Measurements from ENCODE around the gene SDK1.

Gene SDK1

GRCh38 chr7:3968234-3968633 is 667.2 kb downstream of the SDK1 start:
- Histone ChIP-seq H3K79me1 (replicated peaks; ENCODE audit: low read length, poor library complexity, severe bottlenecking) (no peaks in the 10 kb centered on the region), H4K91ac (ENCODE audit: low read length) (no peak overlapping the region), H2BK15ac (ENCODE audit: low read depth, poor library complexity, severe bottlenecking) (no peak overlapping the region), H2AK5ac (ENCODE audit: low read length, severe bottlenecking) (no peak overlapping the region), H3K27me3 (ENCODE audit: control insufficient read depth in 1 of 2, insufficient read depth in 1 of 2, low read length in 2 of 2) (no peaks in the 10 kb centered on the region), H3K4me3 (ENCODE audit: insufficient read depth in 1 of 2, low read depth in 1 of 2, low read length in 2 of 2) (no peak overlapping the region), H4K8ac (ENCODE audit: low read length) (no peak overlapping the region), H3K27ac (ENCODE audit: low read length, poor library complexity, severe bottlenecking) (no peak overlapping the region), H3K23ac (ENCODE audit: low read length in 2 of 2) (no peak overlapping the region), H3K4ac (ENCODE audit: low read depth in 1 of 2, low read length in 2 of 2) (no peak overlapping the region), H2BK120ac (ENCODE audit: low read depth, low read length) (no peak overlapping the region), H2BK5ac (ENCODE audit: low read depth, low read length, poor library complexity, severe bottlenecking) (no peak overlapping the region), H3K4me2 (ENCODE audit: low read length, poor library complexity, severe bottlenecking) (no peak overlapping the region), H2AFZ (ENCODE audit: low read depth, low read length) (no peak overlapping the region), H3K4me1 (ENCODE audit: control insufficient read depth, insufficient read depth, low read depth, low read length) (no peaks in the 10 kb centered on the region), H3K14ac (ENCODE audit: low read length in 2 of 2) (no peak overlapping the region), H3K9ac (ENCODE audit: low read length) (no peak overlapping the region), H2BK12ac (ENCODE audit: low read length in 2 of 2) (no peak overlapping the region), H3K18ac (ENCODE audit: low read depth in 1 of 2, low read length in 2 of 2) (no peak overlapping the region), H3K36me3 (ENCODE audit: control insufficient read depth in 1 of 2, insufficient read depth in 2 of 2, low read depth in 1 of 2, low read length in 2 of 2) (peaks cover 17% of the 10 kb centered on the region in 2 experiments), H3K9me3 (ENCODE audit: control insufficient read depth, low read length) (no peaks in the 10 kb centered on the region)
- no peak for DNase-seq
- 97% methylated on average over 3 of the region's 4 CpGs for WGBS

DNA sequence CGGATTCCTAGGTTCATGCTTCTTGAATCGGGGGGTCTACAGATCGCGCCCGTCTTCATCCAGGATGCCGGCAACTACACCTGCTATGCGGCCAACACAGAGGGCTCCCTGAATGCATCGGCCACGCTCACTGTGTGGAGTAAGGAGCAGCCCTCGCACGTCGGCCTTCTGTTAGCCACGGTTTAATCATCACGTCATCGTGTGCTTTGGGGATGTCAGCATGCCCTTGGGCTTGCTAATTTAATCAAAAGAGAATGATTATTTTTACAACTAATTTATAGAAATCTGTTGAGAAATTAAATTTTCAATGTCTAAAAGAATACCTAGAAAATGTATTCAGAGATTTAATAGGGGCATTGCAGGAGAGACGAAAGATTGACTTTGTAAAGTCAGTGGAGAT is 668.2 kb downstream of the SDK1 start:
- WGBS: 97% methylated on average over 11 of the region's 16 CpGs
- Histone ChIP-seq H2BK12ac (ENCODE audit: low read length in 2 of 2) (no peak overlapping the region), H2AK5ac (ENCODE audit: low read length, severe bottlenecking) (no peak overlapping the region), H2BK5ac (ENCODE audit: low read depth, low read length, poor library complexity, severe bottlenecking) (no peak overlapping the region), H3K18ac (ENCODE audit: low read depth in 1 of 2, low read length in 2 of 2) (no peak overlapping the region), H3K27me3 (ENCODE audit: control insufficient read depth in 1 of 2, insufficient read depth in 1 of 2, low read length in 2 of 2) (no peaks in the 10 kb centered on the region), H3K14ac (ENCODE audit: low read length in 2 of 2) (no peak overlapping the region), H3K4me3 (ENCODE audit: insufficient read depth in 1 of 2, low read depth in 1 of 2, low read length in 2 of 2) (no peak overlapping the region), H3K79me1 (replicated peaks; ENCODE audit: low read length, poor library complexity, severe bottlenecking) (no peaks in the 10 kb centered on the region), H3K23ac (ENCODE audit: low read length in 2 of 2) (no peak overlapping the region), H3K36me3 (ENCODE audit: control insufficient read depth in 1 of 2, insufficient read depth in 2 of 2, low read depth in 1 of 2, low read length in 2 of 2) (peaks cover 14 to 19% of the 10 kb centered on the region in 2 experiments), H2BK15ac (ENCODE audit: low read depth, poor library complexity, severe bottlenecking) (no peak overlapping the region), H3K9me3 (ENCODE audit: control insufficient read depth, low read length) (no peaks in the 10 kb centered on the region), H2BK120ac (ENCODE audit: low read depth, low read length) (no peak overlapping the region), H3K4ac (ENCODE audit: low read depth in 1 of 2, low read length in 2 of 2) (no peak overlapping the region), H4K8ac (ENCODE audit: low read length) (no peak overlapping the region), H3K27ac (ENCODE audit: low read length, poor library complexity, severe bottlenecking) (no peak overlapping the region), H3K4me1 (ENCODE audit: control insufficient read depth, insufficient read depth, low read depth, low read length) (no peaks in the 10 kb centered on the region), H2AFZ (ENCODE audit: low read depth, low read length) (no peak overlapping the region), H4K91ac (ENCODE audit: low read length) (no peak overlapping the region), H3K9ac (ENCODE audit: low read length) (no peak overlapping the region), H3K4me2 (ENCODE audit: low read length, poor library complexity, severe bottlenecking) (no peak overlapping the region)
- no peak for DNase-seq

DNA sequence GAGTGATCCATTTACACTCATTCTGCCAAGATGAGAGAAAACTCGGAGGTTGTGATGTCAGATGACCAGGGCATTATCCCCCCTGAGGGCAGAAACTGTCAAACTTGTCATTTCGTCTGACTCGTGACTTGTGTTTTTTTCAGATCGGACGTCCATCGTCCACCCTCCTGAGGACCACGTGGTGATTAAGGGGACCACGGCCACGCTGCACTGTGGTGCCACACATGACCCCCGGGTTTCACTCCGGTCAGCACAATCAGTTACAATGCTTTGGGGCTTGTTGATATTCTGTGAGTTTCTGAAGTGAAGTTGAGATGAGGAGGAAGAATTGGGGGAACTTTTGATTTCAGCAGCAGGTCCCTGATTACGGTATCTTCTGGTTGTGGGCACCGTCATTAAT is 670.3 kb downstream of the SDK1 start:
- H2AFZ ChIP-seq (ENCODE audit: low read depth, low read length): no peak overlapping the region

DNA sequence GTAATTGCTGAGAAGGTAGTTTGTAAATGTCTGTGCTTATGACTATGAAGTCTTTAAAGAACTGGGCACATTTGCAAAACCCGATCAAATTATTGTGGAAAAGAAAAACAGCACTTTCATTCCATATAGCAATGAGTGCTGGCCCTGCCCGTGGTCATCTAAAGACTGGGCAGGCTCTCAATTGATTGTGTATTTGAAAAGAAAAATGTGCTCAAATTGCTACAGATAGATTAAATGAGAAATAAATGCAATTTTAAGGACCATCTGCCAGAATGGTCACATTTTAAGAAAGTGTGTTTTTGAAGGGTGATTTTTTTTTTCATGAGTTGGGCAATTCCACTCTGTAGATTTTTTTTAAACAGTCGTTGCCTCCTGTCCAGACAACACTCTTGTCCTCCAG is 672.2 kb downstream of the SDK1 start:
- Histone ChIP-seq H3K27ac (ENCODE audit: low read length, poor library complexity, severe bottlenecking) (no peak overlapping the region), H3K18ac (ENCODE audit: low read depth in 1 of 2, low read length in 2 of 2) (no peak overlapping the region), H3K36me3 (ENCODE audit: control insufficient read depth in 1 of 2, insufficient read depth in 2 of 2, low read depth in 1 of 2, low read length in 2 of 2) (peaks cover 13 to 21% of the 10 kb centered on the region in 2 experiments), H3K4me2 (ENCODE audit: low read length, poor library complexity, severe bottlenecking) (no peak overlapping the region), H2BK5ac (ENCODE audit: low read depth, low read length, poor library complexity, severe bottlenecking) (no peak overlapping the region), H2AFZ (ENCODE audit: low read depth, low read length) (no peak overlapping the region), H4K8ac (ENCODE audit: low read length) (no peak overlapping the region), H4K91ac (ENCODE audit: low read length) (no peak overlapping the region), H3K9me3 (ENCODE audit: control insufficient read depth, low read length) (no peaks in the 10 kb centered on the region), H3K79me1 (replicated peaks; ENCODE audit: low read length, poor library complexity, severe bottlenecking) (no peaks in the 10 kb centered on the region), H2BK12ac (ENCODE audit: low read length in 2 of 2) (no peak overlapping the region), H2AK5ac (ENCODE audit: low read length, severe bottlenecking) (no peak overlapping the region), H3K4me3 (ENCODE audit: insufficient read depth in 1 of 2, low read depth in 1 of 2, low read length in 2 of 2) (no peak overlapping the region), H3K4me1 (ENCODE audit: control insufficient read depth, insufficient read depth, low read depth, low read length) (no peaks in the 10 kb centered on the region), H3K27me3 (ENCODE audit: control insufficient read depth in 1 of 2, insufficient read depth in 1 of 2, low read length in 2 of 2) (no peaks in the 10 kb centered on the region), H2BK15ac (ENCODE audit: low read depth, poor library complexity, severe bottlenecking) (no peak overlapping the region), H3K9ac (ENCODE audit: low read length) (no peak overlapping the region), H3K23ac (ENCODE audit: low read length in 2 of 2) (no peak overlapping the region), H3K4ac (ENCODE audit: low read depth in 1 of 2, low read length in 2 of 2) (no peak overlapping the region), H2BK120ac (ENCODE audit: low read depth, low read length) (no peak overlapping the region), H3K14ac (ENCODE audit: low read length in 2 of 2) (no peak overlapping the region)
- no peak for DNase-seq
- WGBS: 90% methylated on average over 3 of the region's 3 CpGs

More for the DNA sequence above, 670.3 kb downstream of the SDK1 start:
- no peak overlapping the region for H3K18ac ChIP-seq (ENCODE audit: low read depth in 1 of 2, low read length in 2 of 2)
- H3K4me3 ChIP-seq (ENCODE audit: insufficient read depth in 1 of 2, low read depth in 1 of 2, low read length in 2 of 2): no peak overlapping the region
- H3K4me2 ChIP-seq (ENCODE audit: low read length, poor library complexity, severe bottlenecking): no peak overlapping the region
- H2BK5ac ChIP-seq (ENCODE audit: low read depth, low read length, poor library complexity, severe bottlenecking): no peak overlapping the region
- H3K23ac ChIP-seq (ENCODE audit: low read length in 2 of 2): no peak overlapping the region
- H3K27ac ChIP-seq (ENCODE audit: low read length, poor library complexity, severe bottlenecking): no peak overlapping the region
- no peaks in the 10 kb centered on the region for H3K79me1 ChIP-seq (replicated peaks; ENCODE audit: low read length, poor library complexity, severe bottlenecking)
- no peak overlapping the region for H2BK15ac ChIP-seq (ENCODE audit: low read depth, poor library complexity, severe bottlenecking)
- 97% methylated on average over 13 of the region's 13 CpGs for WGBS
- H3K9me3 ChIP-seq (ENCODE audit: control insufficient read depth, low read length): no peaks in the 10 kb centered on the region
- no peaks in the 10 kb centered on the region for H3K4me1 ChIP-seq (ENCODE audit: control insufficient read depth, insufficient read depth, low read depth, low read length)
- H3K9ac ChIP-seq (ENCODE audit: low read length): no peak overlapping the region
- no peak overlapping the region for H4K8ac ChIP-seq (ENCODE audit: low read length)
- no peak overlapping the region for H2BK12ac ChIP-seq (ENCODE audit: low read length in 2 of 2)
- no peak overlapping the region for H2BK120ac ChIP-seq (ENCODE audit: low read depth, low read length)
- H3K4ac ChIP-seq (ENCODE audit: low read depth in 1 of 2, low read length in 2 of 2): no peak overlapping the region
- H3K14ac ChIP-seq (ENCODE audit: low read length in 2 of 2): no peak overlapping the region
- H3K27me3 ChIP-seq (ENCODE audit: control insufficient read depth in 1 of 2, insufficient read depth in 1 of 2, low read length in 2 of 2): no peaks in the 10 kb centered on the region
- no peak overlapping the region for H4K91ac ChIP-seq (ENCODE audit: low read length)
- no peak overlapping the region for H2AK5ac ChIP-seq (ENCODE audit: low read length, severe bottlenecking)
- peaks cover 19 to 25% of the 10 kb centered on the region in 2 experiments for H3K36me3 ChIP-seq (ENCODE audit: control insufficient read depth in 1 of 2, insufficient read depth in 2 of 2, low read depth in 1 of 2, low read length in 2 of 2)
- DNase-seq: no peak

All from mesenchymal stem cell (in vitro differentiated cells and primary cell).